K562 (cell line): ENCODE data around the gene NBEAL2. TPM values are rescaled to one million over a fixed set of nuclear protein-coding genes. Genes with fewer than 3 reads are reported as not detected.
A peak's percentile ranks its signal among the peaks of the same experiment; 100 is the strongest.

Experiments used
- CCNT2 ChIP-seq: IDR thresholded peaks from 2 replicates; pipeline ENCODE4 v1.6.1; 2011; ENCODE audit warnings: borderline replicate concordance, low read depth, mild to moderate bottlenecking, moderate library complexity, mixed read lengths, low read length; ENCODE audit not compliant: insufficient read length; ENCODE audit errors: extremely low read depth
- DLX4 ChIP-seq: fragments of 250-450 bp; sonication (Bioruptor Pico); IDR thresholded peaks from 2 replicates; pipeline ENCODE4 v1.6.1; 2021; ENCODE audit warnings: mild to moderate bottlenecking
- GATAD2B ChIP-seq: fragments of 450-650 bp; IDR thresholded peaks from 2 replicates; pipeline ENCODE4 v1.6.1; 2017; ENCODE audit warnings: mild to moderate bottlenecking, borderline replicate concordance
- GTF3C2 ChIP-seq: IDR thresholded peaks from 3 replicates; pipeline ENCODE4 v1.6.1; 2011; ENCODE audit warnings: borderline replicate concordance, mild to moderate bottlenecking, moderate library complexity; ENCODE audit not compliant: insufficient read length; ENCODE audit errors: extremely low read depth
- HNRNPLL ChIP-seq: fragments of 200-400 bp; formaldehyde crosslinking; IDR thresholded peaks from 2 replicates; pipeline ENCODE4 v1.6.1; 2017; ENCODE audit warnings: low read length, low read depth, mild to moderate bottlenecking; ENCODE audit not compliant: poor library complexity, severe bottlenecking
- KAT7 ChIP-seq: sonication (generic); formaldehyde crosslinking; IDR thresholded peaks from 2 replicates; pipeline ENCODE4 v1.8.0; 2022; ENCODE audit warnings: missing genetic modification reagents, mild to moderate bottlenecking, borderline replicate concordance
- MAFF ChIP-seq: IDR thresholded peaks from 2 replicates; pipeline ENCODE4 v1.6.1; 2012; ENCODE audit warnings: low read length, improper control_type of control experiment
- POLR2AphosphoS5 ChIP-seq: IDR thresholded peaks from 2 replicates; pipeline ENCODE4 v1.6.1; 2011; ENCODE audit warnings: mild to moderate bottlenecking, low read depth, low read length, moderate library complexity; ENCODE audit not compliant: control insufficient read depth, insufficient read depth
- STAG1 ChIP-seq: sonication (generic); formaldehyde crosslinking; IDR thresholded peaks from 2 replicates; pipeline ENCODE4 v1.5.0; 2020; ENCODE audit warnings: missing genetic modification reagents, borderline replicate concordance
- ZC3H11A ChIP-seq: IDR thresholded peaks from 2 replicates; pipeline ENCODE4 v1.6.1; 2012; ENCODE audit warnings: low read depth, low read length, improper control_type of control experiment
- ZMIZ1 ChIP-seq, 2 experiments: fragments of 150-350 bp in 1 of 2; IDR thresholded peaks; 2 replicates each; pipeline ENCODE4 v1.6.1; 2012 to 2016; ENCODE audit warnings: low read depth in 2 of 2, low read length in 2 of 2, mild to moderate bottlenecking in 1 of 2, moderate library complexity in 1 of 2
- polyA plus RNA-seq, 8 experiments: library from polyadenylated mRNA; depleted of rRNA in 4 of 8; stranded (reverse) in 5 of 8; unstranded in 3 of 8; fragments of >200 nt; fragmentation: Nextera tagmentation in 2 of 8; fragmentation: Illumina TruSeq in 1 of 8; extraction: Ambion mirVana in 2 of 8; extraction: Trizol in 1 of 8; gene quantifications; 2 replicates each; pipeline versions ENCODE4 v1.2.1 to v1.2.3, GENCODE V29; 2011 to 2014; ENCODE audit warnings: inconsistent platforms in 1 of 8, missing spikeins in 1 of 8
- total RNA-seq, 7 experiments: library from RNA; depleted of rRNA in 6 of 7; stranded (reverse); fragments of >200 nt in 6 of 7; fragmentation: Illumina TruSeq in 2 of 7; extraction: Trizol in 2 of 7; gene quantifications; 2 replicates each; pipeline versions ENCODE4 v1.2.1 to v1.2.3, GENCODE V29; 2011 to 2021; ENCODE audit warnings: low replicate concordance in 1 of 7
- TF ChIP-seq, protein P1 (sequence below), 2 experiments: fragments of 450-650 bp in 1 of 2; IDR thresholded peaks; 2 replicates each; pipeline ENCODE4 v1.6.1; 2011 to 2017; ENCODE audit warnings: low read depth in 2 of 2, antibody characterized with exemption in 1 of 2, borderline replicate concordance in 1 of 2, low read length in 1 of 2, mild to moderate bottlenecking in 1 of 2, mixed read lengths in 1 of 2; ENCODE audit not compliant: control insufficient read depth in 1 of 2
- TF ChIP-seq, protein P2 (sequence below): fragments of 450-650 bp; formaldehyde crosslinking; IDR thresholded peaks from 2 replicates; pipeline ENCODE4 v1.4.0; 2022; ENCODE audit warnings: missing genetic modification characterization

NBEAL2 gene
- total and polyA plus RNA-seq, 9 of the 15 experiments (the other 6 are each of a cell fraction or from before 2014, with no cell fraction given): 0.06 to 114 (median 29.6) TPM

GRCh38 chr3:46987743-46988401 is 8.4 kb downstream of the NBEAL2 start (continued):
- TF ChIP-seq, protein P1, sequence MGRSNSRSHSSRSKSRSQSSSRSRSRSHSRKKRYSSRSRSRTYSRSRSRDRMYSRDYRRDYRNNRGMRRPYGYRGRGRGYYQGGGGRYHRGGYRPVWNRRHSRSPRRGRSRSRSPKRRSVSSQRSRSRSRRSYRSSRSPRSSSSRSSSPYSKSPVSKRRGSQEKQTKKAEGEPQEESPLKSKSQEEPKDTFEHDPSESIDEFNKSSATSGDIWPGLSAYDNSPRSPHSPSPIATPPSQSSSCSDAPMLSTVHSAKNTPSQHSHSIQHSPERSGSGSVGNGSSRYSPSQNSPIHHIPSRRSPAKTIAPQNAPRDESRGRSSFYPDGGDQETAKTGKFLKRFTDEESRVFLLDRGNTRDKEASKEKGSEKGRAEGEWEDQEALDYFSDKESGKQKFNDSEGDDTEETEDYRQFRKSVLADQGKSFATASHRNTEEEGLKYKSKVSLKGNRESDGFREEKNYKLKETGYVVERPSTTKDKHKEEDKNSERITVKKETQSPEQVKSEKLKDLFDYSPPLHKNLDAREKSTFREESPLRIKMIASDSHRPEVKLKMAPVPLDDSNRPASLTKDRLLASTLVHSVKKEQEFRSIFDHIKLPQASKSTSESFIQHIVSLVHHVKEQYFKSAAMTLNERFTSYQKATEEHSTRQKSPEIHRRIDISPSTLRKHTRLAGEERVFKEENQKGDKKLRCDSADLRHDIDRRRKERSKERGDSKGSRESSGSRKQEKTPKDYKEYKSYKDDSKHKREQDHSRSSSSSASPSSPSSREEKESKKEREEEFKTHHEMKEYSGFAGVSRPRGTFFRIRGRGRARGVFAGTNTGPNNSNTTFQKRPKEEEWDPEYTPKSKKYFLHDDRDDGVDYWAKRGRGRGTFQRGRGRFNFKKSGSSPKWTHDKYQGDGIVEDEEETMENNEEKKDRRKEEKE (IDR thresholded peaks at IDR 0.05; ENCODE audit: borderline replicate concordance in 1 of 2, control insufficient read depth in 1 of 2, low read depth in 2 of 2, low read length in 1 of 2): 0 out of 4 replicates have a peak, but pooled peaks of 1 of the 2 experiments have one; percentile 73
- TF ChIP-seq GTF3C2 (peak; percentile 57), MAFF (peak; percentile 59; the same call in 1 of the 2 replicates), DLX4 (CRISPR knock-in tag) (no peak), STAG1 (no peak), KAT7 (CRISPR knock-in tag) (no peak; the same call in 1 of the 2 replicates), GATAD2B (peak; percentile 78; the same call in 1 of the 2 replicates), CCNT2 (peak; percentile 97), ZC3H11A (peak; percentile 78; the same call in 1 of the 2 replicates), HNRNPLL (no peak), ZMIZ1 (IDR thresholded peaks at IDR 0.05; ENCODE audit: low read depth in 2 of 2, low read length in 2 of 2) (peak in 1 of 2 experiments; percentile 81; a peak in 1 of 4 replicates), POLR2AphosphoS5 (peak; percentile 57; the same call in 1 of the 2 replicates)
- TF ChIP-seq, protein P2, sequence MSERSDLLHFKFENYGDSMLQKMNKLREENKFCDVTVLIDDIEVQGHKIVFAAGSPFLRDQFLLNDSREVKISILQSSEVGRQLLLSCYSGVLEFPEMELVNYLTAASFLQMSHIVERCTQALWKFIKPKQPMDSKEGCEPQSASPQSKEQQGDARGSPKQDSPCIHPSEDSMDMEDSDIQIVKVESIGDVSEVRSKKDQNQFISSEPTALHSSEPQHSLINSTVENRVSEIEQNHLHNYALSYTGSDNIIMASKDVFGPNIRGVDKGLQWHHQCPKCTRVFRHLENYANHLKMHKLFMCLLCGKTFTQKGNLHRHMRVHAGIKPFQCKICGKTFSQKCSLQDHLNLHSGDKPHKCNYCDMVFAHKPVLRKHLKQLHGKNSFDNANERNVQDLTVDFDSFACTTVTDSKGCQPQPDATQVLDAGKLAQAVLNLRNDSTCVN (CRISPR knock-in tag): no peak
